Mesenchymal stem cell (in vitro differentiated cells and primary cell): ENCODE results near the gene CTSH.

Experiments used
- DNase-seq: peaks from one replicate; pipeline ENCODE4 v3.0.0-alpha.2; 2013
- H2AFZ ChIP-seq: one replicate; pipeline ENCODE4 v1.6.1; 2013; ENCODE audit warnings: low read depth, mild to moderate bottlenecking, control low read depth, inconsistent platforms, low read length, moderate library complexity
- H2AK5ac ChIP-seq: 2 replicates; pipeline ENCODE4 v1.6.1; 2013; ENCODE audit warnings: low read length, moderate library complexity, mild to moderate bottlenecking, inconsistent platforms; ENCODE audit not compliant: severe bottlenecking
- H2BK120ac ChIP-seq: one replicate; pipeline ENCODE4 v1.6.1; 2013; ENCODE audit warnings: low read depth, mild to moderate bottlenecking, inconsistent platforms, low read length, moderate library complexity
- H2BK12ac ChIP-seq, 2 experiments: one replicate each; pipeline ENCODE4 v1.6.1; 2013; ENCODE audit warnings: inconsistent platforms in 2 of 2, low read length in 2 of 2, mild to moderate bottlenecking in 2 of 2, moderate library complexity in 2 of 2, control low read depth in 1 of 2
- H2BK15ac ChIP-seq: one replicate; pipeline ENCODE4 v1.6.1; 2013; ENCODE audit warnings: mild to moderate bottlenecking, low read depth, inconsistent platforms; ENCODE audit not compliant: poor library complexity, severe bottlenecking
- H2BK5ac ChIP-seq: 2 replicates; pipeline ENCODE4 v1.6.1; 2013; ENCODE audit warnings: low read depth, mild to moderate bottlenecking, low read length, control low read depth, inconsistent platforms; ENCODE audit not compliant: poor library complexity, severe bottlenecking
- H3K14ac ChIP-seq, 2 experiments: one replicate each; pipeline ENCODE4 v1.6.1; 2013; ENCODE audit warnings: inconsistent platforms in 2 of 2, low read length in 2 of 2, control low read depth in 1 of 2, mild to moderate bottlenecking in 1 of 2, moderate library complexity in 1 of 2
- H3K18ac ChIP-seq, 2 experiments: one replicate each; pipeline ENCODE4 v1.6.1; 2013; ENCODE audit warnings: inconsistent platforms in 2 of 2, low read length in 2 of 2, control low read depth in 1 of 2, low read depth in 1 of 2, mild to moderate bottlenecking in 1 of 2
- H3K23ac ChIP-seq, 2 experiments: one replicate each; pipeline ENCODE4 v1.6.1; 2013; ENCODE audit warnings: inconsistent platforms in 2 of 2, low read length in 2 of 2, mild to moderate bottlenecking in 2 of 2, moderate library complexity in 2 of 2, control low read depth in 1 of 2
- H3K27ac ChIP-seq: 2 replicates; pipeline ENCODE4 v1.5.1; 2013; ENCODE audit warnings: mild to moderate bottlenecking, moderate library complexity, low read length, control low read depth, inconsistent platforms; ENCODE audit not compliant: poor library complexity, severe bottlenecking
- H3K27me3 ChIP-seq, 2 experiments: 2 replicates each; pipeline versions ENCODE4 v1.6.1 to v1.7.0; 2013; ENCODE audit warnings: low read length in 2 of 2, mild to moderate bottlenecking in 2 of 2, moderate library complexity in 2 of 2, control low read depth in 1 of 2, inconsistent platforms in 1 of 2; ENCODE audit not compliant: control insufficient read depth in 1 of 2, insufficient read depth in 1 of 2
- H3K36me3 ChIP-seq, 2 experiments: 2 replicates each; pipeline versions ENCODE4 v1.6.1 to v1.7.0; 2013; ENCODE audit warnings: low read length in 2 of 2, control low read depth in 1 of 2, inconsistent platforms in 1 of 2, low read depth in 1 of 2, mild to moderate bottlenecking in 1 of 2; ENCODE audit not compliant: insufficient read depth in 2 of 2, control insufficient read depth in 1 of 2
- H3K4ac ChIP-seq, 2 experiments: one replicate each; pipeline ENCODE4 v1.6.1; 2013; ENCODE audit warnings: inconsistent platforms in 2 of 2, low read length in 2 of 2, mild to moderate bottlenecking in 2 of 2, moderate library complexity in 2 of 2, control low read depth in 1 of 2, low read depth in 1 of 2
- H3K4me1 ChIP-seq: 2 replicates; pipeline ENCODE4 v1.6.1; 2013; ENCODE audit warnings: low read depth, low read length, control low read depth; ENCODE audit not compliant: control insufficient read depth, insufficient read depth
- H3K4me2 ChIP-seq: 2 replicates; pipeline ENCODE4 v1.6.1; 2013; ENCODE audit warnings: low read length, mild to moderate bottlenecking, inconsistent platforms; ENCODE audit not compliant: poor library complexity, severe bottlenecking
- H3K4me3 ChIP-seq, 2 experiments: 2 replicates each; pipeline versions ENCODE4 v1.5.1 to v1.7.0; 2013; ENCODE audit warnings: low read length in 2 of 2, mild to moderate bottlenecking in 2 of 2, control low read depth in 1 of 2, low read depth in 1 of 2; ENCODE audit not compliant: insufficient read depth in 1 of 2
- H3K79me1 ChIP-seq: replicated peaks from 2 replicates; pipeline ENCODE4 v1.6.1; 2013; ENCODE audit warnings: mild to moderate bottlenecking, control low read depth, low read length, inconsistent platforms; ENCODE audit not compliant: poor library complexity, severe bottlenecking
- H3K9ac ChIP-seq: 2 replicates; pipeline ENCODE4 v1.7.0; 2013; ENCODE audit warnings: mild to moderate bottlenecking, low read length, moderate library complexity
- H3K9me3 ChIP-seq: 2 replicates; pipeline ENCODE4 v1.7.0; 2013; ENCODE audit warnings: mild to moderate bottlenecking, low read length; ENCODE audit not compliant: control insufficient read depth
- H4K8ac ChIP-seq: one replicate; pipeline ENCODE4 v1.6.1; 2013; ENCODE audit warnings: inconsistent platforms, mild to moderate bottlenecking, low read length, moderate library complexity
- H4K91ac ChIP-seq: one replicate; pipeline ENCODE4 v1.6.1; 2013; ENCODE audit warnings: mild to moderate bottlenecking, low read length, inconsistent platforms
- WGBS: methylation state at CpG from one replicate; pipeline ENCODE4 v1.1.7; 2013; ENCODE audit warnings: mixed read lengths; 5-methylcytosine and 5-hydroxymethylcytosine counted together

Gene CTSH

DNA sequence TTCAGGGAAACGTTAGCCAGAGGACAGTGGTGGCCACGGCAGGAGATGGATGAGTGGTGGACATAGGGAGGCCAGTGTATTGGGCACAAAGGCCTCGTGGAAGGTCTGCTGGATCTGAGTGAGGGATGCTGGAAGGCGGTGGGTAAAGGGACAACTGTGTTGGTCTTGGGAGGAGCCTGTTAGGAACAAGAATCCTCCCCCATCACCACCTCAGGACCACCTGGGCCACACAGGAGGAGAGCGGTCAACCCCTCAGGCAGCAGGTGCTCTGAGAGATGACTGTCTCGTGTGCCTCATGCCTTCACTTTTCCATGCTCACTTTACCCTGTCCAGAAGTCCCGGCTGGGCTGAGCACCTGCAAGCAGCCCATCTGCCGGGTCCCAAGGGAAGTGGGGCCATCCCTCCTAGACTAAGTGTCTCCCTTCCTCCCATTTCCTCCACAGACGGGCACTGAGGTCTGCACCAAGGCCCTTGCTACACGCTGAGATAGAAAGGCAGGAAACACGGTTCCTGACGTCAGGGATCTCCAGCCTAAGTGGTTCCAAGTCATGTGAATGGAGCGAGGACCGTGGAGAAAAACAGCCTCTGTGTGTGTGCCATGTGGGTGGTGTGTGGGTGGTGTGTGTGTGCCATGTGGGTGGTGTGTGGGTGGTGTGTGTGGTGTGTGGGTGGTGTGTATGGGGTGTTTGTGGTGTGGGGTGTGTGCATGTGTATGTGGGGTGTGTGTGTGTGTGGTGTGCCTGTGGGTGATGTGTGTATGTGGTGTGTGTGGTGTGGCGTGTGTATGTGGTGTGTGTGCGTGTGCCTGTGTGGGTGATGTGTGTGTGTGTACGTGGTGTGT, 47.8 kb upstream of the CTSH start:
- peak overlapping the region; percentile 65 to 74 for H3K18ac ChIP-seq
- peak overlapping the region; percentile 51 for H2BK120ac ChIP-seq
- no peak overlapping the region for H2BK5ac ChIP-seq
- no peak overlapping the region for H3K27ac ChIP-seq
- H3K79me1 ChIP-seq = no peaks in the 10 kb centered on the region
- DNase-seq = no peak
- H3K9ac ChIP-seq = no peak overlapping the region
- H3K4me3 ChIP-seq = no peak overlapping the region
- H3K4me2 ChIP-seq = no peak overlapping the region
- 89% methylated on average over 15 of the region's 17 CpGs for WGBS
- peak overlapping the region; percentile 66 for H2BK15ac ChIP-seq
- peak overlapping the region; percentile 58 to 77 for H3K4ac ChIP-seq
- H3K9me3 ChIP-seq = no peaks in the 10 kb centered on the region
- H4K91ac ChIP-seq = peak overlapping the region; percentile 90
- no peak overlapping the region for H3K23ac ChIP-seq
- no peaks in the 10 kb centered on the region for H3K27me3 ChIP-seq
- peak overlapping the region; percentile 24 for H2AK5ac ChIP-seq
- peaks cover 54% of the 10 kb centered on the region for H3K4me1 ChIP-seq
- no peak overlapping the region for H2AFZ ChIP-seq
- peak overlapping the region in 1 of 2 experiments; percentile 28 for H3K14ac ChIP-seq
- H4K8ac ChIP-seq = peak overlapping the region; percentile 58
- peak overlapping the region; percentile 86 for H2BK12ac ChIP-seq
- no peaks in the 10 kb centered on the region for H3K36me3 ChIP-seq

- Histone ChIP-seq H3K36me3 (no peaks in the 10 kb centered on the region), H2BK15ac (peak overlapping the region; percentile 66), H3K27ac (no peak overlapping the region), H3K4me1 (peaks cover 51% of the 10 kb centered on the region), H4K91ac (peak overlapping the region; percentile 90), H2AK5ac (peak overlapping the region; percentile 24), H2BK120ac (peak overlapping the region; percentile 29), H3K23ac (no peak overlapping the region), H4K8ac (peak overlapping the region; percentile 29), H2BK5ac (no peak overlapping the region), H2AFZ (no peak overlapping the region), H3K4ac (peak overlapping the region; percentile 39 to 77), H3K9me3 (no peaks in the 10 kb centered on the region), H3K18ac (peak overlapping the region; percentile 60 to 74), H3K9ac (no peak overlapping the region), H2BK12ac (peak overlapping the region; percentile 71 to 86), H3K14ac (no peak overlapping the region), H3K4me2 (no peak overlapping the region), H3K79me1 (no peaks in the 10 kb centered on the region), H3K4me3 (no peak overlapping the region), H3K27me3 (no peaks in the 10 kb centered on the region)
- no peak for DNase-seq
- WGBS = 97% methylated on average over 15 of the region's 15 CpGs
Measured at GRCh38 chr15:78991879-78992278, 47.0 kb upstream of the CTSH start.

DNA sequence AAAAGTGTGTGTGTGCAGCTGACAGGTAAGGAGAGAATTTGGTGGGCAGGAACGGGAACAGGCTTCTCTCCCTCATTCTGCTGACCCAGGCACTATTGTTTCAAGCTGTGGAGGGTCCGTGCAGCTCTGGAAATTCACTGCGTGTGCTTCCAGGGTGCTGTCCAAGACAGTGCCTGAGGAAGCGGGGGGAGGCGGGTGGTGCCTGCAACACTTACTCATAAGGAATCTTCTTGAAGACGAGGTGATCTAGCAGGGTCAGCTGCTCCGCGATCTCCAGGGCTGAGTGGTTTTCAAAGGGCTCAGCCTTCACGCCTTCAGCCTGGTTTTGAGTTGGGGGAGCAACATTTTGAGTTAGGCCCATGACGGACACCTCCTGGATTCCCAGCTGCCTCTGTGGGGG, 46.6 kb upstream of the CTSH start:
- H4K91ac ChIP-seq = peak overlapping the region; percentile 90
- no peaks in the 10 kb centered on the region for H3K36me3 ChIP-seq
- no peak overlapping the region for H3K9ac ChIP-seq
- H3K79me1 ChIP-seq = no peaks in the 10 kb centered on the region
- no peak overlapping the region for H2AK5ac ChIP-seq
- 57% methylated on average over 10 of the region's 10 CpGs for WGBS
- peak overlapping the region; percentile 49 to 77 for H3K4ac ChIP-seq
- peak overlapping the region; percentile 71 to 86 for H2BK12ac ChIP-seq
- H3K4me1 ChIP-seq = peaks cover 47% of the 10 kb centered on the region
- no peak overlapping the region for H2AFZ ChIP-seq
- peak; percentile 76 for DNase-seq
- H3K23ac ChIP-seq = no peak overlapping the region
- H3K4me3 ChIP-seq = no peak overlapping the region
- H3K4me2 ChIP-seq = no peak overlapping the region
- H2BK120ac ChIP-seq = peak overlapping the region; percentile 81
- H3K9me3 ChIP-seq = no peaks in the 10 kb centered on the region
- H2BK15ac ChIP-seq = peak overlapping the region; percentile 66
- no peak overlapping the region for H2BK5ac ChIP-seq
- peak overlapping the region; percentile 66 for H4K8ac ChIP-seq
- H3K27ac ChIP-seq = no peak overlapping the region
- H3K27me3 ChIP-seq = no peaks in the 10 kb centered on the region
- no peak overlapping the region for H3K14ac ChIP-seq
- H3K18ac ChIP-seq = peak overlapping the region; percentile 60 to 74

- Histone ChIP-seq H3K9me3 (no peaks in the 10 kb centered on the region), H3K18ac (peak overlapping the region; percentile 79 to 98), H2BK120ac (peak overlapping the region; percentile 86), H2BK15ac (peak overlapping the region; percentile 82), H3K4me3 (no peak overlapping the region), H2BK5ac (no peak overlapping the region), H2AK5ac (peak overlapping the region; percentile 65), H3K4ac (peak overlapping the region; percentile 42 to 98), H3K27ac (no peak overlapping the region), H4K8ac (peak overlapping the region; percentile 68), H3K4me1 (peaks cover 36% of the 10 kb centered on the region), H2AFZ (no peak overlapping the region), H3K9ac (no peak overlapping the region), H3K14ac (no peak overlapping the region), H4K91ac (no peak overlapping the region), H3K23ac (no peak overlapping the region), H3K4me2 (no peak overlapping the region), H3K36me3 (no peaks in the 10 kb centered on the region), H2BK12ac (peak overlapping the region; percentile 64 to 96), H3K79me1 (no peaks in the 10 kb centered on the region), H3K27me3 (no peaks in the 10 kb centered on the region)
- WGBS = 92% methylated on average over 1 of the region's 1 CpG
- no peak for DNase-seq
Measured at GRCh38 chr15:78990278-78990677, 45.4 kb upstream of the CTSH start.
